ENCODE measurements around the gene SLC25A21.

Gene SLC25A21

GRCh38 chr14:37140176-37140575, 32.2 kb downstream of the SLC25A21 start:
- no peak for DNase-seq

- DNase-seq, result no peak
These were observed 32.7 kb downstream of the SLC25A21 start for GRCh38 chr14:37139710-37140109.

DNA sequence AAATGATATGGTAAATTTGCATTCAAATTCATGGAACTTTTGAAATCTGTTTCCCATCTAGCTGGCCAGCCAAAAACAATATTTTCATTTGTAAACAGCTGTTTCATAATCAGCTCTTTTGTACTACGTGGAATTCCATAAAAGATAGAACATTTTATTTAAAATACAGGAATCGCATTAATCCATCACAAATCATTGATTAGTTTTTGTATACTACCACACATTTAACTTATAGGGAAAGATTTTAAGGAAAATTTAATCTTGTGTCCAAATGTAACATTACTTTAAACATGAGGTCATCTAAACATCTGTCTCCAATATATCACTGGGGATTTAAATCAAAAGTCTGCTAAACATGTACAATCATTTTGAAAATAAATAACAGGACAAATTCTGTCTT, 33.5 kb downstream of the SLC25A21 start:
- DNase-seq, result no peak

GRCh38 chr14:37133284-37133913, 39.0 kb downstream of the SLC25A21 start:
- DNase-seq, result no peak

DNA sequence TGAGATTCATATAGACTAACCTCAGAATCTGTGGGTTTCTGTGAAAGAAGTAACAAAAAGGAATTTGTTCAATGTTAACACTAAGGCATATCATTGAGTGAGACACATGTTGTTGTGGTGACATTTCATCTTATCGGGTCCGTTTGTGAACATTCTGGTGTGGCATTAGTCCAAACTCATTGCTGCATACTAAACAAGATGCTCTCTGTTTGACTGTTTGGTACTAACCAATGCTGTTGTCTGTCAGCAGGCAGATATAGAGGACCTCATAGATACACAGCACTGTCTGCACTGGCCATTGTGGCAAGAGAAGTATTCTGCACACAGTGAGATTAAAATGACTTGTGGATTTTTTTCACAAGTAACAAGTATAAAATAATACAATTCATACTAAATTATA, 41.2 kb downstream of the SLC25A21 start:
- DNase-seq, result no peak

GRCh38 chr14:37129047-37129446, 43.4 kb downstream of the SLC25A21 start:
- DNase-seq, result no peak

DNA sequence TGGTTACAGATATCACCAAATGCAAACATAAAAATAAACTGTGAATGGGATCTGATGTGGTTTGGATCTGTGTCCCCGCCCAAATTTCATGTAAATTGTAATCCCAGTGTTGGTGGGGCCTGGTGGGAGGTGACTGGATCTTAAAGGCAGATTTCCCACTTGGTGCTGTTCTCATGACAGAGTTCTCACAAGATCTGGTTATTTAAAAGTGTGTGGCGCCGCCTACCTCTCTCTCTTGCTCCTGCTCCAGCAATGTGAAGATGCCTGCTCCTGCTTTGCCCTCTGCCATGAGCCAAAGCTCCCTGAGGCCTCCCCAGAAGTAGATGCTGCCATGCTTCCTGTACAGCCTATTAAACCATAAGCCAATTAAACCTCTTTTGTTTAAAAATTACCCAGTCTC, 47.8 kb downstream of the SLC25A21 start:
- DNase-seq, result no peak

GRCh38 chr14:37122919-37123639, 49.3 kb downstream of the SLC25A21 start:
- DNase-seq, result no peak

DNA sequence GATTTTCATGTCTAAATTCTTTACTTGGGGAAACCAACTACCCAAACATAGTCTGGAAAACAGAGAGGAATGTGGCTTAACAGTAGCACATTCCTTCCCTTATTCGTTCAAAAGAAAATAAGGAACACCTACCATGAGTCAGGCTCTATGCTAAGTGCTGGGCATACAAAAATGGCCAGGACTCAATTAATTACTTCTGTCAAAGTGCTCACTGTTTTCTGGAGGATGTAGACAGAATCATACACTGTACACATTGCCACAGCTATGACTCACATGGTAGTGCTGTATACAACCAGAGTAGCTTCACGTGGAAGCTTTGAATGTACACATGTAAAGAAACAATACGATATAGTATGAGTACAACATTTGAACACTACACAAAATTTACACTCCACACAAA, 50.1 kb downstream of the SLC25A21 start:
- DNase-seq, result no peak

DNA sequence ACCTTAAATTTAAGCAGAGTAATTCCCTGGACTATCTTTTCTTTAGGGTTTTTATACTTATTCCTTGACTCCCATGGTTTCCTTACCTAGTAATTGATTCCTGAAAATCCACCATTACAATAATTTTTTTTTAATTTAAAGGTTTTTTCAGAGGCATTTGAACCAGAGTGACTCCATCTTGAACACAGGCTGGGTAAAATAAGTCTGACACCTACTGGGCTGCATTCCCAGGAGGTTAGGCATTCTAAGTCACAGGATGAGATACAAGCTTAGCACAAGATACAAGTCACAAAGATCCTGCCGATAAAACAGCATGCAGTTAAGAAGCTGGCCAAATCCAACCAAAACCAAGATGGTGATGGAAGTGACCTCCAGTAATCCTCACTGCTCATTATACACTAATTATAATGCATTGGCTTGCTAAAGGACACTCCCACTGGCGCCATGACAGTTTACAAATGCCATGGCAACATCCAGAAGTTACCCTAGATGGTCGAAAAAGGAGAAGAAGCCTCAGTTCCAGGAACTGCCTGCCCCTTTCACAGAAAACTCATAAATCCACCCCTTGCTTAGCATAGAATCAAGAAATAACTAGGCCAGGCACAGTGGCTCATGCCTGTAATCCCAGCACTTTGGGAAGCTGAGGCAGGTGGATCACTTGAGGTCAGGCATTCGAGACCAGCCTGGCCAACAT, 53.6 kb downstream of the SLC25A21 start:
- DNase-seq, result no peak

DNA sequence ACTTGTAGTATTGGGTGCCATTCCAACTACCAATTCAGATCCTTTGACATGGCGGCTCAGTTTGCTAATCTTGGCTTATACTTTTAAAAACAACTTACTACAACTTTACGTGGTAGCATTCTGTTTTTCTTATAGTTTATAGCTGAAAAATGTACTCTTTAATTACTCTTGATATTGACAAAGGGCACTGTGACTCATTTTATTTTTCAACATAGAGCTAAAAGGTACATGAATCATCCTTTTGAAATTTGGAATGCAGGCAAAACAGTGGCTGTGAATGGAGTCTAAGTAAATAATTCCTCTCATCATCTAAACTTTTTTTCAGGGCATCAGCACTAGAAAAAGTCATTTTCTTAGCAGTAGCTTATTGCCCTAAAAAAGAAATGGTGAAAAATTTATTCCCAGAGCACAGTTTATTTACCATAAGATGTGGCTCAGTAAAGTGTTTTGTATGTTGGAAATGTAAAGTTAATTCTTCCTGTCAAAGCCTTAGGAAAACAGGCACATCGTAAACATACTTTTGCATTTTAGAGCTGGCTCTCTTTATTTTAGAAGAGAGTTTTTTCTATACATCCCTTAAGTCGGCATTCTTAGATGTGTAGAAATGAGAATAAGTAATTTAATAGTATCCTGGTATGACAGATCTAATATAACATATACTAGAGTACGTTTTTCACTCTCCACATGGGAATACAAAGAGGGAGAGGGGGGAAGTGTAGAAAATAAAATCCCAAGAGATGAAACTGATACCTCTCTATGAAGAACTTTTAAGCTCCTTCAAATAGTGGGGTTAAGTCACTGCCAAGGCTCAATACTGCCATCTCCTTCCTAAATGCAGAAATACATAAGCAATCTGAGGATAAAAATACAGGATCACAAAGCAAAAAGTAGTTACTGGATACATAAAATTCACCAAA, 55.2 kb downstream of the SLC25A21 start:
- no peak for DNase-seq

DNA sequence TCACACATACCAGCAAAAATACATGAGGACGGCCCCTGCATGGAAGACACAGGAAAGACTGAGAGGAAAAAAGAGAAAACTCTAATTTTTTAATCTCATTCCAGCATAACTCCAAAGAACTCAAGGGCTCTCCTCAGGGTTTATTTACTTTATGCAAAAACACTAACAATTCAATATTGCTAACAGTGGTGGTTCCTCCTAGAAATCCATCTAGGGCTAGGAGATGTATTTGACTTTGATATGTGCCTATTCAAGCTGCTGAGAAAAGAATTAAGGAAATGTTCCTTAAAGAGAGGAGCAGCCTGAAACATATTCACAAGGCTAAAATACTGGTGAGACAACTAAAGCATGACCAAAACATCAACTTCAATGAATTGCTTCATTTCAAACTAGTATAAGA, 57.0 kb downstream of the SLC25A21 start:
- DNase-seq, result no peak

DNA sequence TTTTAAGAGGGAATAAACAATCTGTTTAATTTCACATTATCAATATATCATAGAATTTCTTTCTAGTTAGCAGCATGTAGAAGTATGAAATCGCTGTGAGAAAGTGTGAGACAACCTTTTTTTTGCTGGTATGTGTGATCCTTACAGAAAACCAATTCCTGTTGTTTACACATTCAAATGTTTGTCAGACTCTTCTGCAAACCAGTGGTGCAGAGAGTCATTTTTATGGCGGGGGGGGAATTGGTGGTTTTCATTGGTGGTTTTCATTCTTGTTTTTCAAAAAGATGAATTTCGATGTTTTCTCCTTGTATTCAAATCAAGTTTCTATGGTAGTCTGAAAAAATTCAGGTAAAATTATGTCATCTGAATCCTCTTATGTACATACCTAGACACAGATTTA, 57.8 kb downstream of the SLC25A21 start:
- no peak for DNase-seq

GRCh38 chr14:37114002-37114401, 58.4 kb downstream of the SLC25A21 start:
- DNase-seq, result no peak

- DNase-seq, result no peak
These were observed 74.3 kb downstream of the SLC25A21 start for GRCh38 chr14:37098132-37098531.

DNA sequence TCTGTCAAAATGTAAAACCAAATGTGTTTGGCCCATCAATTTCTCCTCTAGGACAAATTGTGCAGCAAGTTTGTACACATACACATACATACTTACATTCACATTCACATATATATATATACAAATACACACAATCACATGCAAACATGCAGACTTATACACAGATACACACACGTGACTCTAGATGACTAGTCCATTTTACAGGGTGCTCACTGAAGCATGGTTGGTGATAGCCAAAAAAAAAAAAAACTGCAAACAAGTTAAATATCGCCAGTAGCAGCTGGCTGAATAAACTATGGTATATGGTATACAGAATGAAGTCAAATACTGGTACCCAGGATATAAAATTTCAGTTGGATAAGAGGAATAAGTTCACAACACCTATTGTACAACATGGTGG, 77.9 kb downstream of the SLC25A21 start:
- DNase-seq, result no peak

DNA sequence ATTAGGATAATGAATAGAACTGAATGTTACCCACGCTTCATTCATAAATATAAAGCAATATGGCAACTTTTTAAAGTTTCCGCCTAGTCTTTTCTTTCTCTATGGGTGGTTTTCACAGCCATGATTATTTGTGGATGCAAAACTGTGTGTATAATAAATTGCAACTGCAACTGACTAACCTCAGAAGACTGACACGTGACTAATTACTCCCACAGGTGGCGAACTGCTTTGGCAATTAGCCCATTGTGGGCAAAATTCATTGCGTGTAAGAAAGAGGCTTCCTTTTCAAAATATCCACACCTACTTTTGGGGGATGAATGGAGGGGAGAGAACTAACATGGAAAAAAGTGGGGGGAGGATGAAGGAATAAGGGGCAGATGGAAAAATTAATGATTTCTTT, 79.0 kb downstream of the SLC25A21 start:
- no peak for DNase-seq

GRCh38 chr14:37091651-37092050, 80.8 kb downstream of the SLC25A21 start:
- DNase-seq, result no peak

DNA sequence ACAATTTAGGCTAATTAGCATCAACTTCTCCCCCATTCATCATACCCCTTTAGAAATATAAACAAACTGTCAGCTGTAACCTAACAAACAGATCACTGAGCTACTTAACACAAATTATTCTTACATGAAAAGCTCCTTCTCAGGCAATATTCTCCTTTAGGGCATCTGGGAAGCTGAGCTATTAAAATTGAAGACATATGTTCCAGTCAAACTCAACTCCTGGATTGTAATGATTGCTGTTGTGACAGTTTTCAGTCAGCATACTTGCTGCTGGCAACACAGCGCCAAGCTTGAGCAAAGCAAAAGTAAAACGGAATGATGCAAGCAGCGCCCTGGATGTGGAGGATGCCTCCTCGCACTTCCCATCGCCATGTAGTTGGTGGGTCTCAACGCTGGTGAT, 82.4 kb downstream of the SLC25A21 start:
- DNase-seq, result no peak

- DNase-seq, result no peak
These were observed 83.0 kb downstream of the SLC25A21 start for GRCh38 chr14:37089410-37089809.

DNA sequence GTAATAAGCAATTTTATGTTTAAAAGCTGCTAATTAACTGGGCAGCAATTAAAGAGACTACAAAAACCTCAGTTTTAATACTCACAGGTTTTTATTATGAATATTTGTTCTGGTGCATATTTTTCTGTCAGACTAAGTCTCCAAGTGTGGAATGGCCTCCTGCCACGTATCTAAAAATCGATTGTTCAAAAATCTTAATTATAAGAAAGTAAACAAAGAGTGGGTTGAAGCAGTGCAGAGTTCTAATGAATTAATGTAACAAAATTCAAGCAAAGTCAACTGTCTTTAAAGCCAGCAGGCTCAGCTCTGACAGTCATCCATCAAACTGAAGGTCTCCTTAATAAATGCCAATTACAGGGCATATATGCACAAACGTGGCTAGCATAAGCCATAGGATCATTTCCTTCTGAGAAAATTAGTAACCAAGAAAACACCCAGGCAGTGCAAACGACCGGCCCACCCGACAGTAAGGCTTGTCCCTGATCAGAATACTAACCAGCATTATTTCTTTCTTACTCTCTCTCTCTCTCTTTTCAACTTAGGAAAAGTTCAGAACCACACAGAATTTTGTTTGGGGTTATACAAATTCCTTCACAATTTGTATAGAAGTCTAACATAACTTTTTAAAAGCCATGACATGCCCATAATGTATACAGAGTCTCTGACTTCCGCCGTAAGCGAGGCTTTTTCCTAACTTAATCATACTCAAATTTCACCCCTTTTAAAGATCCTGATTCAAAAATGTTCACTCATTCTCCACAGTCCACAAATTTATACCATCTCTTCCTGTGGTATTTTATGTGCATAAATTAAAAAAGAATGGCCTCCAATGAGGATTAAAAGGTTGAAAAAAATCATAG, 83.8 kb downstream of the SLC25A21 start:
- DNase-seq, result no peak

- no peak for DNase-seq
These were observed 84.9 kb downstream of the SLC25A21 start for GRCh38 chr14:37087520-37087919.
